RWPE1 (cell line): ENCODE data around the gene JMJD8.

Experiments
- CTCF ChIA-PET: fragments of 350-600 bp; sonication (Branson Sonifier 250); formaldehyde crosslinking; extraction: SDS; loops from one replicate; lab custom pipeline; 2021; lab: Yijun Ruan, JAX
- POLR2A ChIA-PET: fragments of 400-600 bp; formaldehyde crosslinking; extraction: SDS; loops from one replicate; lab custom pipeline; 2020; ENCODE audit warnings: antibody characterized with exemption; ENCODE audit not compliant: low non-redundant PET; lab: Yijun Ruan, JAX
- DNase-seq: peaks from one replicate; pipeline ENCODE4 v3.0.0; 2012; ENCODE audit warnings: low spot score
- H3K27ac ChIP-seq: fragments of 450-650 bp; 2 replicates; pipeline ENCODE4 v1.5.1; 2017
- CTCF ChIP-seq: fragments of 450-650 bp; conservative IDR thresholded peaks from 2 replicates; pipeline ENCODE4 v1.5.1; 2017; ENCODE audit warnings: low read depth, mild to moderate bottlenecking

JMJD8 gene

DNA sequence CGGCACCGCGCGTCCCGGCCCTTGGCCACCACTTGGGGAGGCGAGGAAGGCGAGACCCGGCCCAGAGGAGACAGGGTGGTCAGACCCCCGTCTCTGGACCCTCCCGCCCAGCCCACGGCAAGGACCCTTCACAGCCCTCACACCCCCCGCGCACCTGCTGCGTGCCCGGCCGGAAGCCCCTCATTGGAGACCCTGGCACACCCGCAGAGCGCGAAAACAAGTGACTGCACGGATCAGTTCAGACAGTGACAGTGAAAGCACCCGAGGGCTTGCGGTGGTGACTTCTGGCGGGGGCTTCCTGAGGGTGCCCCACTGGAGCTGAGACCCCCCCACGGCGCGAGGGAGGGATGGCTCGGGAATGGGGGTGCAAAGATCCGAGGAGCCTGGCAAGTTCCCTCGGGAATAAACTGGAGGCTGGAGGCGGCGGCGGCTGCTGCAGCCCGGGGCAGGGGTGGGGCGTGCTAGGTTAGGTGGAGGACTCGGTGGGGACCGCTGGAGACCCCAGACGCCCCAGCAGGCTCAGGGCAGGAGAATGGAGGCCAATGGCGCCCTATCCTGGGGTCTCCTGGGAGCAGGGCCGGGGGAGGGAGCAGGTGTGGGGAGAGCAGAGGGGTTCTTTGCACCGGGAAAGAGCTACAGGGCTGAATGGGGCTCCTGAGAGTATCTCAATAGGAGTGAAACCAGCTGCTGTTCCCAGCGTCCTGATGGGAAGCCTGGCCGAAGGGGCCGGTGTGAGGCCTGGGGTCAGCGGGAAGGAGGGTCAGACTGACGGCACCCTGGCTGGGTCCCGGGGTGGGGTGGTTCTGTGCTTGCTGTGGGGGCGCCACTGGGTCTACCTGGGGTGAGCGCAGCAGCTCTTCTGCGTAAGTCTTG, 22.3 kb upstream of the JMJD8 start:
- peak overlapping the region; percentile 87 for H3K27ac ChIP-seq
- ChIA-PET CTCF (interaction anchor here (0.6 to 1.1 kb wide), 3 partner anchors 49 to 79 kb away, joined by 3 to 5 read pairs (median 3); partner anchors contain the start of gene WDR90), POLR2A (interaction anchor here (0.6 to 2.0 kb wide), 2 partner anchors 9 to 11 kb away, joined by 6 to 9 read pairs; no protein-coding TSS in a partner anchor)
- no peak for TF ChIP-seq CTCF
- DNase-seq, result no peak

DNA sequence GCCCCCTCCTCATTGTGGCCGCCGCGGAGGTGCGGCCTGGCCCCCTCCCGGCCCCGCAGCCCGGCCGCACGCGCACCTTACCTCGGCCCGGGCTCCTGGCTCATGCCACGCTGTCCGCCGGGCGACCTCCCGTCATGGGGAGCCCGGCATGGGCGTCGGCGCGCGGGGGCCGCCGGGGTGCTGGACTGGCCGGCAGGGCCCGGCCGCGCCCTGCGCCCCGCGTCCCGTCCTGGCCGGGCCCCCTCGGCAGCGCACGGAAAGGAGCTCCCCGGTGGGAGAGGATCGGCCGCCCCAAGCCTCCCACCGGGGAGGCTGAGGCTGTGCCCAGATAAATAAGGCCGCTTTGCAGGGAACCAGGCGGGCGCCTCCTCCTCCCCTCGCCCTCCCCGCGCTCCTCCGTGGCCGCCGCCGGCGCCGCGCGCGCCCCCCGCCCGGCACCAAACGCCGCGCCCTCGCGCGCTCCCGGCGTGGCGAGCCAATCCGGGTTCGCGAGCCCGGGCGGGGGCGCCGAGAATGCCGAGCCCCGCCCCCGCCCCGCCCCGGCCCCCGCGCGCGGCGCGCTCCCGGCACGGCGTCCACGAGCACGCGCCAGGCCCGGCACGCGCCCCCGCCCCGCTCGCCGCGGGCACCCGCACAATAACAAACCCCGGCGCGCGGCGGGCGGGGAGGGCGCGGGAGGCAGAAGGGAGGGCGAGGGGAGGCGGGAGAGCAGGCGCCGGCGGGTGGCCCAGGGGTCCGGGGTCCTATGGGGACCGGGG, 21.5 kb upstream of the JMJD8 start, which contains the start of gene FBXL16:
FBXL16 (minus strand) TSS at position 371 of the 758 bp plus-strand sequence. CDS start 8,396 bp downstream, outside the sequence.
- ChIA-PET POLR2A (no interaction called here), CTCF (no interaction called here)
- DNase-seq, result peak; percentile 74
- TF ChIP-seq CTCF, result no peak
- H3K27ac ChIP-seq, result peak within 1 kb of the TSS; percentile 87

GRCh38 chr16:704552-705380, 20.6 kb upstream of the JMJD8 start:
- H3K27ac ChIP-seq, result peak overlapping the region; percentile 87
- DNase-seq, result no peak
- ChIA-PET POLR2A (no interaction called here), CTCF (interaction anchor here (0.5 kb wide), 1 partner anchor 256 kb away, joined by 3 read pairs; no protein-coding TSS in a partner anchor)
- no peak for TF ChIP-seq CTCF

DNA sequence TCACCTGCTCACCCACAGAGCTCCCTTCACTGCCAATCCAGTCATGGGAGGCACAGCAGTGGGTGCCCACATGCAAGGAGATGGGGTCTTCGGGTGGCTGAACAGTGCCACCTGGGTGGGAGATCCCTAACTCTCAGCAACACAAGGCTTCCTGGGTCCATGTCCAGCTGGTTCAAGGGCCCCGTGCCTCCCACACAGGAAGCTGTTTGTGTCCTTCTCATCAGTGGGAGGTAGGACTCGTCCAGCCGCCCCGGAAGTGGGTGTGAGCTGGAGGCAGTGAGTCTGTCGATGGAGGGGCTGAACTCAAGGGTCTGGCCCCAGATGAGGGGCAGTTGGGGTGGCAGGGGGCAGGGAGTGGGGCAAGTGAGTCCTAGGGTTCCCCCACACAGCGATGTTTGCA, 19.9 kb upstream of the JMJD8 start:
- no peak for DNase-seq
- POLR2A ChIA-PET, result interaction anchor here (0.6 kb wide), 1 partner anchor 110 kb away, joined by 3 read pairs; no protein-coding TSS in a partner anchor
- TF ChIP-seq CTCF, result no peak
- peak overlapping the region; percentile 87 for H3K27ac ChIP-seq
- CTCF ChIA-PET, result interaction anchor here (0.5 to 0.9 kb wide), 2 partner anchors 81 to 255 kb away, joined by 3 read pairs; no protein-coding TSS in a partner anchor

DNA sequence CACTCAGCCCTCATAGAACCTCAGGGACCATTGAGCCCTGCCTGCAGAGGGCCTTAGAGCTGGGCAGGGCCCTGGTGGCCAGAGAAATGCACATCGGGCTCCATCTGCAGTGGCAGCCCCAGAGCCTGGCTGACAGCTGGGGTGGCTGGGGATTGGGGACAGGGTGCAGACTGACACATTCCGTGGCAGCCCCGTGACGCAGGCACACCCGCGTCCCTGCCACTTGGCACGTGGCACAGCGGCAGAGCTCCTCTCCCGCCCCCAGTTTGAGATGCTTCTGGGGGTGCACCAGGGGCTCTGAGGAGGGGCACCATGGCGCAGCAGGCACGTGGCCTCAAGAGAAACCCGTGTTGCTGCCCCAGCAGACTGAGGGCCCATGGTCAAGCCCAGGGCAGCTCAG, 19.3 kb upstream of the JMJD8 start:
- H3K27ac ChIP-seq, result no peak overlapping the region; the same call in 1 of the 2 replicates
- CTCF ChIA-PET, result interaction anchor here (0.9 kb wide), 1 partner anchor 82 kb away, joined by 3 read pairs; no protein-coding TSS in a partner anchor
- POLR2A ChIA-PET, result interaction anchor here (0.6 to 1.3 kb wide), 2 partner anchors 10 to 109 kb away, joined by 3 to 5 read pairs; no protein-coding TSS in a partner anchor
- no peak for DNase-seq
- no peak for TF ChIP-seq CTCF
